Right ventricle myocardium superior (tissue), 1 donor: ENCODE measurements around the gene HRC. TPM values are rescaled to one million over a fixed set of nuclear protein-coding genes. Genes with fewer than 3 reads are reported as not detected.

ENCODE experiments used
- ATAC-seq: fragments of 200-7000 bp; cut with Tn5 transposase; one replicate; pipeline ENCODE4 v1.9.1; 2020; ENCODE audit warnings: mild to moderate bottlenecking; ENCODE audit not compliant: poor library complexity
- DNase-seq: peaks from one replicate; pipeline ENCODE4 v3.0.0-alpha.2; 2020
- intact Hi-C: fragments of 100-400 bp; cut with DNase I; formaldehyde crosslinking; loops from one replicate; pipeline ENCODE4 v1.11.2; 2022
- total RNA-seq: library from RNA; stranded (reverse); fragmentation: NEBNext Ultra II Directional; extraction: Animal tissue kit (Norgen Biotek cat#: 25700); gene quantifications from one replicate; pipeline ENCODE4 v1.2.1, GENCODE V29; 2021
- donor health status: DM: no; HTN: yes; CAD: no; lungs with severe emphysema.

The HRC gene
- total RNA-seq, 1 donor from 2014 or later: 878 TPM

- ATAC-seq (no peak), DNase-seq (no peak)
- intact Hi-C loops: no loop called here
Measured at GRCh38 chr19:49120868-49121267, 34.3 kb downstream of the HRC start.

- no peak for ATAC-seq
- no peak for DNase-seq
- intact Hi-C loops: no loop called here
Measured at GRCh38 chr19:49120325-49120683, 34.9 kb downstream of the HRC start.

GRCh38 chr19:49119411-49120324 lies 35.5 kb downstream of the HRC start, which contains the start of gene PPFIA3:
TSS of gene PPFIA3 (plus strand) at chr19:49119544. CDS start at chr19:49127874, 8,330 bp downstream.
- DNase-seq: peak; percentile 81
- intact Hi-C loops: no loop called here
- ATAC-seq: peak; percentile 64

GRCh38 chr19:49118565-49119410 lies 36.4 kb downstream of the HRC start, which contains the start of gene C19orf73:
TSS of gene C19orf73 (minus strand) at chr19:49119143. CDS start at chr19:49119022, 121 bp downstream.
- ATAC-seq (peak; percentile 93), DNase-seq (peak; percentile 97)
- intact Hi-C loops: no loop called here

GRCh38 chr19:49117677-49118564 lies 37.3 kb downstream of the HRC start:
- ATAC-seq (no peak), DNase-seq (peak; percentile 50)
- intact Hi-C loops: no loop called here

GRCh38 chr19:49116544-49116943 lies 38.7 kb downstream of the HRC start:
- no peak for ATAC-seq
- intact Hi-C loops: no loop called here
- peak; percentile 81 for DNase-seq

- intact Hi-C loops: no loop called here
- ATAC-seq (peak; percentile 30), DNase-seq (peak; percentile 80)
Measured at GRCh38 chr19:49114630-49115363, 40.4 kb downstream of the HRC start.

GRCh38 chr19:49113762-49114629 lies 41.2 kb downstream of the HRC start, which contains the start of gene LIN7B:
TSS of gene LIN7B (plus strand) at chr19:49114370. CDS start at chr19:49114405, 35 bp downstream.
- intact Hi-C loops: no loop called here
- DNase-seq: peak; percentile 79
- ATAC-seq: peak; percentile 69

- DNase-seq (no peak), ATAC-seq (no peak)
- intact Hi-C loops: no loop called here
Measured at GRCh38 chr19:49111218-49111998, 43.8 kb downstream of the HRC start.

GRCh38 chr19:49110567-49110966 lies 44.6 kb downstream of the HRC start:
- intact Hi-C loops: no loop called here
- DNase-seq (no peak), ATAC-seq (no peak)

GRCh38 chr19:49109569-49110233 lies 45.5 kb downstream of the HRC start:
- ATAC-seq: no peak
- intact Hi-C loops: loop anchor here (5.0 kb wide), 1 partner anchor 33 kb away; no protein-coding TSS in a partner anchor
- no peak for DNase-seq

- DNase-seq (no peak), ATAC-seq (no peak)
- intact Hi-C loops: loop anchor here (5.0 kb wide), 1 partner anchor 33 kb away; no protein-coding TSS in a partner anchor
Measured at GRCh38 chr19:49109051-49109450, 46.1 kb downstream of the HRC start.

- ATAC-seq: peak; percentile 4
- DNase-seq: no peak
- intact Hi-C loops: loop anchor here (5.0 kb wide), 1 partner anchor 34 kb away; no protein-coding TSS in a partner anchor
Measured at GRCh38 chr19:49107625-49108459, 47.4 kb downstream of the HRC start.

GRCh38 chr19:49106648-49107135 lies 48.5 kb downstream of the HRC start:
- peak; percentile 41 for ATAC-seq

More at GRCh38 chr19:49106648-49107135, 48.5 kb downstream of the HRC start:
- intact Hi-C loops: loop anchor here (5.0 kb wide), 1 partner anchor 36 kb away; no protein-coding TSS in a partner anchor
- DNase-seq: peak; percentile 69
